Esophagus mucosa (tissue), 1 donor: ENCODE data around the gene FAM117A. TPM values are rescaled to one million over a fixed set of nuclear protein-coding genes. Genes with fewer than 3 reads are reported as not detected.

ENCODE experiments used
- ATAC-seq: fragments of 200-7000 bp; cut with Tn5 transposase; one replicate; pipeline ENCODE4 v1.9.1; 2020
- total RNA-seq: library from RNA; stranded (reverse); gene quantifications from one replicate; pipeline ENCODE4 v1.2.4, GENCODE V29; 2023
- donor health status: DM: yes; HTN: yes; CAD: no.

The FAM117A gene, protein sequence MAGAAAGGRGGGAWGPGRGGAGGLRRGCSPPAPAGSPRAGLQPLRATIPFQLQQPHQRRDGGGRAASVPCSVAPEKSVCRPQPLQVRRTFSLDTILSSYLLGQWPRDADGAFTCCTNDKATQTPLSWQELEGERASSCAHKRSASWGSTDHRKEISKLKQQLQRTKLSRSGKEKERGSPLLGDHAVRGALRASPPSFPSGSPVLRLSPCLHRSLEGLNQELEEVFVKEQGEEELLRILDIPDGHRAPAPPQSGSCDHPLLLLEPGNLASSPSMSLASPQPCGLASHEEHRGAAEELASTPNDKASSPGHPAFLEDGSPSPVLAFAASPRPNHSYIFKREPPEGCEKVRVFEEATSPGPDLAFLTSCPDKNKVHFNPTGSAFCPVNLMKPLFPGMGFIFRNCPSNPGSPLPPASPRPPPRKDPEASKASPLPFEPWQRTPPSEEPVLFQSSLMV
- 3.9 TPM for total RNA-seq

- peak; percentile 99 for ATAC-seq
These were observed at the start of gene FAM117A for GRCh38 chr17:49763735-49764558. FAM117A (minus strand) TSS chr17:49764131; CDS start chr17:49764087, 44 bp downstream.

- no peak for ATAC-seq
These were observed 45.1 kb upstream of the FAM117A start for GRCh38 chr17:49809056-49809455.

GRCh38 chr17:49798738-49799137, 34.8 kb upstream of the FAM117A start:
- ATAC-seq: no peak

GRCh38 chr17:49798182-49798581, 34.3 kb upstream of the FAM117A start:
- no peak for ATAC-seq

DNA sequence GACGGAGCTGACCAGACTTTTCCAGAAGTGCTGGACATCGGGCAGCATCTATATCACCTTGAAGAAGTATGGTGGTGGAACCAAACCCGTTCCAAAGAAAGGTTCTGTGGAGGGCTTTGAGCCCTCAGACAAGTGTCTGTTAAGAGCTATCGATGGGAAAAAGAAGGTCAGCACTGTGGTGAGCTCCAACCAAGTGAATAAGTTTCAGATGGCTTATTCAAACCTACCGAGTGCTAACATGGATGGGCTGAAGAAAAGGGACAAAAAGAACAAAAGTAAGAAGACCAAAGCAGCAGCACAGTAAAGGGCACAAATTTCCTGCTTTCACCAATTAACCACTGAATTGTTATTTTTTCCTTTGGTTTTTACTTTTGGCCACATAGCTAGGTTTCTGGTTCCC, 31.4 kb upstream of the FAM117A start:
- no peak for ATAC-seq

GRCh38 chr17:49793309-49793708, 29.4 kb upstream of the FAM117A start:
- ATAC-seq: no peak

DNA sequence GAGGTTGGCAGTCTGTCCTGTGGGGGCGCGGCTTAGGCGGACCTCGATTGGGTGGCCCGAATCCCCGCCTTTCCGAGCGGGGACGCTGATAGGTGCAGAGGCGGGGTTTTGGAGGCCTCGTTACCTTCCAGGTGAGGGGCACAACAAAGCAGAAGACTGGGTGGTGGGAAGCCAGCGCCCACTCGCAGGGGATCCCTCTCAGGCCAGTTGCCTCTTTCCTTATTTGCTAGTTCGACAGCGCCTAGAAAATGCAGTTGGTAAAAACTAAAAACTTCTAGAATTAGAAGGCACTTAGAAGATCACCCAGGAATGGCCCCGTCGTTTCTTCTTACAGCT, 25.3 kb upstream of the FAM117A start:
- no peak for ATAC-seq

DNA sequence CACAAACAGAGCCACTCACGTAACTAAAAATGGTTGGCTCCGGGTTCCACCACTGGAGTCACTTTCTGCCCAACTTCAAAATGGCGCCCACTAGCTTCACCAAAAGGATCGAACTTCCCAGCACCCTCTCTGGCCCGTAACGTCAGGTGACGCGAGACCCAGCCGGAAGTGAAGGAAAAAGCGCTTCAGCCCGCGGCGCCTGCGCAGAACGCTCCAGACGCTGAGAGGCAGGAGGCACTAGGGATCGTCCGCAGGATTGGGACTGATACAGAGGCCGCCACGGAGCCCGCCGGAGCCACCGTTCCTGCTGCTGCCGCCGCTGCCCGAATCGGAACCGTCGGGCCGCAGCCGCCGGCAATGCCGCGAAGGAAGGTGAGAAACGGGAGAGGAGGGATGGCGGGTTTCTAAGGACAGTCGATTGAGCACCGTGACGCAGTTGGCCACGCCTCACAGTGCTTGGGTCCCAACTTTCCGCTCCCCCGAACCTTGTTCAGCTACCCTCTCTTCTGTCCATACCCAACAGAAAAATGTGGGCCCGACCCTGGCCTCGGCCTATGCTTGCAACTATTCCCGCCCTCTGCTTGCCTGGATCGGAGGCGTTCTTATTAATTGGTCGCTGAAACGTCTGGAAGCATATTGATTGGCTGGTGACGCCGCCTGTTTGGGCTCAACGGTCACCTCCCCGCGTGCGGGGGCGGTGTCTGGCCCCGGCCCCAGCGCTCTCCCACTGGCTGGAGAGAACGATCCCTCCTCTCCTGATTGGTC, 24.7 kb upstream of the FAM117A start, which contains the start of gene KAT7:
TSS of gene KAT7 (plus strand) at position 204 of the 765 bp plus-strand sequence. CDS start at position 358, 154 bp downstream.
- peak; percentile 98 for ATAC-seq

GRCh38 chr17:49787884-49788477, 24.1 kb upstream of the FAM117A start:
- no peak for ATAC-seq

GRCh38 chr17:49784636-49785035, 20.7 kb upstream of the FAM117A start:
- ATAC-seq: no peak

GRCh38 chr17:49783791-49784190, 19.9 kb upstream of the FAM117A start:
- no peak for ATAC-seq

- ATAC-seq: no peak
These were observed 19.3 kb upstream of the FAM117A start for GRCh38 chr17:49783071-49783715.

GRCh38 chr17:49779739-49780231, 15.9 kb upstream of the FAM117A start:
- peak; percentile 43 for ATAC-seq

GRCh38 chr17:49779156-49779738, 15.3 kb upstream of the FAM117A start:
- peak; percentile 24 for ATAC-seq

DNA sequence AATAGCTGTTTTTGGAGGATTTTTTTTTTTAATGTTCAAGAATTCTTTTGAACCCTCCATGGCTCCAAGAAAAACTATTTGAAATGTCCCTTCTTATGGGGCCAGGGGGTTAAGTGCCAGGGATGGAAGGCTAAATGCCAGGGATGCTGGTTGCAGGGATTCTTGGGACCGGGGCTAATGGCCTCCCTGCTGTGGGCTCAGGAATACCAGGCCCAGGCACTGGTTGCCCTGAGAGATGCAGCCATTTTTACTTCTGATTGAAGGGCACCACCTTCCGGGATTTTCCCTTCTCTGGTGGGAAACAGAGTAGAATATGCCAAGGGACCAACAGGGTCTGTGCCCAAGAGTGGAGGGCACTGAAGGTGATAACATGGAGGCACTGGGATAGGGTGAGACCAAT, 13.6 kb upstream of the FAM117A start:
- no peak for ATAC-seq

DNA sequence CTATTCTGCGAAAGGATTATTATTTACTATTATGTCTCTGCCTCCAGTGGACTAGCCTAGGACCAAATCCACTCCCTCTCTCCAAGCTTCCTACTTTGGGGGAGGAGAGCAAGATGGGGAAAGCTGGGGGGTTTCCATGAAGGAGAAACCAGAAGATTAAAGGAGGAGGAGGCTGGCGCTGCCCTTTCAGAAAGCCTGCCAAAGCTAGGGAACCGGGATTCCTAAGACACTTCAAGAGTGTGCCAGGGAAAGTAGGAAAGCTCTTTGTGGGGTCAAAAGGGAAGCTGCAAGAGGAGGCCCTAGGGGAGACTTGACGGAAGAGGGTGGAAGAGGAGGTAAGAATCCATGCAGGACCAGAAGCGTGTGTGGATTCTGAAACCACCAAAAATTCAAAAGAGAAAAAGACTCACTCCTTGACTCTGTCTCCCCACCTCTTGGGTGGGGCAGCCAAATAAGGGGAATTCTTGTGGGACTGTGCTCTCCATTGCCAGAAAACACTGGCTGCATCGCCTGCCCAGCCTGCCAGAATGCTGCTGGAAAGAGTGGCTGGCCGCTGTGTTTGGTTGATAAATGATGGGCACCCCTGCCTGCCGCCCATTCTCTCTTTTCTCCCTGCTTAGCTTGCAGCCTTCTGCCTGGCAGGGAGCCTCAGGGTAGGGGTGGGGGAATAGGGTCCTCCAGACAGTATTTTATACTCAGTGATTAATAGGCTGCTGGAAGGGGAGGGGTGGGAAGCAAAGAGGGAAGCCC, 12.8 kb upstream of the FAM117A start:
- ATAC-seq: no peak

DNA sequence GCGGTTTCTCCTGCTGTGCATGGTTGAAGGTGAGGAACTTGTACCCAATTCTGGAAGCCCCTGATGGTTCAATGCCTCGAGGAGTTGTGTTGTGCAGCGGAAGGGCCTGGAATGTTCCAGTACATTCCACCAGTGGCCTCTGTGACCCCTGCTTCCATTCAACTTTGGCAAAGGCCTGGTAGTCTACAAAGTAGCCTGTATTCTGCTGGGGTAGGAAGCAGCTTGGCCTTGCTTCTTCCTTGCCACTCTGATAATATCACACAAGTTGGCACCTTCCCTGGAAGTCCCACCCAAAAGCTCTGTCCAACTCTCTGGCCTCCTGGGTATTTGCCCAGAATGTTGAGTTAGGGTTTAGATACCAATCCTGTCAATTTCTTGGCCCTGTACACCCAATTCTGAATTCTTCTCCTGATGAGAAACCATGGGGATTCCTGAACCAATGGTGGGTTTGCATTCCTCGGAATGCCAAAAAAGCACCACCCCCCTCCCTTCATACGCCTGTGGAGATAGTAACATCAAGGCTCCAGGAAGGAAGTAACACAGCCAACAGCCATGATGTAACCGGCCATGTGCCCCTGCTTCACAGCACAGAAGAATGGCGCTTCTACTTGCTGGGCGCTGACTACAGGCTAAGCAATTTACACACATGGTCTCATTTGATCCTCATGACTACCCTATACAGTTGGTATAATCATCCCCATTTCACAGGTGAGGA, 11.8 kb upstream of the FAM117A start:
- peak; percentile 50 for ATAC-seq

- no peak for ATAC-seq
These were observed 3.1 kb upstream of the FAM117A start for GRCh38 chr17:49766918-49767530.

DNA sequence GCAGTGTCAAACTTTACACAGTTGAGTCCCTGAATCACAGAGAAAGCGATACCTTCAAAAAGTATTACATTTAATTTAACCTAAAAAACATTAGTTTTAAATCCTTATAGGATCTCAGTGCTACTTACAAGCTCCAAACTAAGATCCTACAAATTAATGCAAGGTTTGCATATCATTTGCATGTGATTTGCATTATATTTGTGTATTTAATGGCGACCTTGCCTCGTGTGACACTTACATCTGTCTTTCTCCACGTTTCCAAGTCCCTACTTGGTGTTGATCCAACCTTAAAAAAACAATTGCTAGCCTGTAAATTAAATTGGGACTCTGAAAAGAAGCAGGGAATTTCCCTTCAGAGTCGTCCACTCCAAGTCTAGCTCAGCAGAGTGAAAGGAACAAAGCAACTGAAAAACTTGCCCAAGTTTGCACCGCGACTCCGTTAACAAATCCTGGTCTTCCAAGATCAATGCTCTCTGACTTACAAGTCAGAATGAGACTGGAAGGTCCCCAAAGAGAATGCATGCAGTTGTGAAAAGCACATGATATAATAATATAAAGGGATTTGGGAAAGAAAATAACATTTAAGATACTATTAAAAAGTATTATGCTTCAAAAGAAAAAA, 739 bp upstream of the FAM117A start:
- no peak for ATAC-seq
